CD14-positive monocyte (primary cell): ENCODE measurements around the gene ANK2. TPM values are rescaled to one million over a fixed set of nuclear protein-coding genes. Genes with fewer than 3 reads are reported as not detected.

Source experiments
- DNase-seq, 3 donors: peaks; one replicate each; pipeline ENCODE4 v3.0.0-alpha.2; 2011 to 2022
- H2AFZ ChIP-seq: 2 replicates; pipeline ENCODE4 v1.6.0; 2012; ENCODE audit warnings: mild to moderate bottlenecking, low read depth, low read length, inconsistent platforms; ENCODE audit not compliant: insufficient read depth, poor library complexity, severe bottlenecking
- H3K27ac ChIP-seq, 2 donors: 1 replicate in 1 of 2; 2 replicates in 1 of 2; pipeline ENCODE4 v1.5.1; 2012 to 2013; ENCODE audit warnings: low read length in 2 of 2, control low read depth in 1 of 2, inconsistent platforms in 1 of 2, low read depth in 1 of 2, mild to moderate bottlenecking in 1 of 2
- H3K27me3 ChIP-seq, 2 donors: one replicate each; pipeline versions ENCODE4 v1.6.0 to v1.6.1; 2011 to 2013; ENCODE audit warnings: low read length in 2 of 2; ENCODE audit not compliant: control insufficient read depth in 2 of 2, insufficient read depth in 2 of 2
- H3K36me3 ChIP-seq, 2 donors: replicated peaks in 1 of 2; 1 replicate in 1 of 2; 2 replicates in 1 of 2; pipeline versions ENCODE4 v1.5.1 to v1.6.1; 2012 to 2013; ENCODE audit warnings: low read length in 2 of 2, control low read depth in 1 of 2, inconsistent platforms in 1 of 2, mild to moderate bottlenecking in 1 of 2; ENCODE audit not compliant: insufficient read depth in 2 of 2, control insufficient read depth in 1 of 2
- H3K4me1 ChIP-seq, 2 donors: 1 replicate in 1 of 2; 2 replicates in 1 of 2; pipeline versions ENCODE4 v1.5.1 to v1.6.1; 2012 to 2013; ENCODE audit warnings: low read length in 2 of 2, control low read depth in 1 of 2, inconsistent platforms in 1 of 2, mild to moderate bottlenecking in 1 of 2, moderate library complexity in 1 of 2; ENCODE audit not compliant: insufficient read depth in 2 of 2, control insufficient read depth in 1 of 2
- H3K4me2 ChIP-seq: replicated peaks from 2 replicates; pipeline ENCODE3; 2012; ENCODE audit warnings: low read length, moderate library complexity, mild to moderate bottlenecking; ENCODE audit not compliant: poor library complexity, severe bottlenecking; ENCODE audit errors: extremely low read depth
- H3K4me3 ChIP-seq, 3 experiments: fragments of 200-600 bp in 1 of 3; sonication (generic) in 1 of 3; replicated peaks in 1 of 3; 1 replicate in 2 of 3; 2 replicates in 1 of 3; pipeline ENCODE4 v1.5.1; 2011 to 2013; ENCODE audit warnings: low read length in 3 of 3, mild to moderate bottlenecking in 3 of 3, control low read depth in 2 of 3, low read depth in 2 of 3, inconsistent platforms in 1 of 3, moderate library complexity in 1 of 3
- H3K79me2 ChIP-seq: 2 replicates; pipeline ENCODE4 v1.6.0; 2012; ENCODE audit warnings: mild to moderate bottlenecking, control low read depth, inconsistent platforms, low read length, moderate library complexity; ENCODE audit not compliant: insufficient read depth
- H3K9ac ChIP-seq: 2 replicates; pipeline ENCODE4 v1.6.0; 2017; ENCODE audit warnings: low read length, mild to moderate bottlenecking; ENCODE audit not compliant: insufficient read depth, poor library complexity, severe bottlenecking
- H3K9me3 ChIP-seq, 2 donors: replicated peaks in 1 of 2; 1 replicate in 1 of 2; 2 replicates in 1 of 2; pipeline versions ENCODE4 v1.5.1 to v1.6.1; 2012 to 2013; ENCODE audit warnings: low read length in 2 of 2, control low read depth in 1 of 2; ENCODE audit not compliant: control insufficient read depth in 1 of 2, insufficient read depth in 1 of 2
- H4K20me1 ChIP-seq: 2 replicates; pipeline ENCODE4 v1.6.0; 2012; ENCODE audit warnings: mild to moderate bottlenecking, low read length, control low read depth, moderate library complexity; ENCODE audit not compliant: insufficient read depth
- H3K27ac Mint-ChIP-seq, 7 donors: one replicate each; pipeline ENCODE4 v1.8.0; 2020; ENCODE audit warnings: mild to moderate bottlenecking in 7 of 7, mixed read lengths in 7 of 7, moderate library complexity in 6 of 7, inconsistent platforms in 2 of 7
- H3K27me3 Mint-ChIP-seq, 3 donors: one replicate each; pipeline ENCODE4 v1.8.0; 2021 to 2022; ENCODE audit warnings: low read depth in 3 of 3, mild to moderate bottlenecking in 3 of 3, mixed read lengths in 3 of 3, moderate library complexity in 3 of 3, inconsistent platforms in 1 of 3
- H3K36me3 Mint-ChIP-seq, 2 donors: one replicate each; pipeline ENCODE4 v1.8.0; 2020; ENCODE audit warnings: mixed read lengths in 2 of 2, inconsistent platforms in 1 of 2, mild to moderate bottlenecking in 1 of 2
- H3K4me1 Mint-ChIP-seq: one replicate; pipeline ENCODE4 v1.8.0; 2020; ENCODE audit warnings: mild to moderate bottlenecking, mixed read lengths
- H3K4me3 Mint-ChIP-seq, 2 donors: one replicate each; pipeline ENCODE4 v1.8.0; 2020; ENCODE audit warnings: mild to moderate bottlenecking in 2 of 2, mixed read lengths in 2 of 2, moderate library complexity in 1 of 2
- H3K9me3 Mint-ChIP-seq, 7 donors: one replicate each; pipeline ENCODE4 v1.8.0; 2020 to 2022; ENCODE audit warnings: mixed read lengths in 7 of 7, mild to moderate bottlenecking in 6 of 7, moderate library complexity in 6 of 7, inconsistent platforms in 2 of 7
- WGBS: methylation state at CpG from one replicate; pipeline ENCODE4 v1.1.5; 2013; ENCODE audit warnings: missing lambda C conversion rate; ENCODE audit not compliant: insufficient coverage; 5-methylcytosine and 5-hydroxymethylcytosine counted together
- intact Hi-C, 2 donors: fragments of 100-400 bp; cut with micrococcal nuclease; formaldehyde crosslinking; loops; one replicate each; pipeline versions ENCODE4 v1.15.0 to v1.15.1; 2023
- polyA plus RNA-seq, 3 donors: library from polyadenylated mRNA; depleted of rRNA in 1 of 3; unstranded in 2 of 3; stranded (reverse) in 1 of 3; fragments of 300-500 nt in 2 of 3; fragments of >200 nt in 1 of 3; fragmentation: Illumina TruSeq in 2 of 3; gene quantifications; 1 replicate in 2 of 3; 2 replicates in 1 of 3; pipeline ENCODE4 v1.2.3, GENCODE V29; 2012 to 2021
- TF ChIP-seq, protein P1 (sequence below): fragments of 200-600 bp; IDR thresholded peaks from one replicate; pipeline ENCODE4 v1.8.0; 2022; ENCODE audit warnings: antibody characterized with exemption, mild to moderate bottlenecking

ANK2 gene
- polyA plus RNA-seq, 3 donors = not detected

DNA sequence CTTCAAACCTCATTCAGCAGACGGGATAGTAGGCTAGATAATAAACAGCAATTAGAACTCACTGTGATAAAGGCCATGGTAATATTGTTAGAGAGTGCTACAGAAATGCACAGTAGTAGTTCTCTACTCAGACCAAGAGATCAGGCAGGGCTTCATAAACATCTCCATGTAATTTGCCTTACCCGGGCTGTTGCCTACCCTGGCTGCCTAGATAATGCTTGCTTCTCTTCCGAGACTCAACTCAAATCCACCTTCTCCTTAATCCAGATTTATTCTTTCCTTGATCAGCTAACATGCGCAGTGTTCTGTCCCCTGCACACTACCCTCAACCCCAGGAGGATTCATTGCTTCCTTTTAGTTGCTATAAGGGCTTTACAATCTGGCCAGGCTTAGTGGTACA, 21.8 kb downstream of the ANK2 start:
- Histone ChIP-seq H2AFZ (no peak overlapping the region), H3K27ac (no peak overlapping the region), H3K4me3 (no peak overlapping the region), H3K4me1 (no peaks in the 10 kb centered on the region), H4K20me1 (no peaks in the 10 kb centered on the region), H3K9me3 (no peaks in the 10 kb centered on the region), H3K27me3 (no peaks in the 10 kb centered on the region), H3K36me3 (no peaks in the 10 kb centered on the region), H3K4me2 (no peak overlapping the region), H3K79me2 (no peaks in the 10 kb centered on the region), H3K9ac (no peak overlapping the region)
- peaks cover 0 to 5% (median 2%) of the 10 kb centered on the region in 7 donors for H3K9me3 Mint-ChIP-seq
- no peaks in the 10 kb centered on the region for H3K4me1 Mint-ChIP-seq
- H3K36me3 Mint-ChIP-seq = no peaks in the 10 kb centered on the region
- WGBS = 94% methylated on average over 3 of the region's 4 CpGs
- TF ChIP-seq, protein P1, sequence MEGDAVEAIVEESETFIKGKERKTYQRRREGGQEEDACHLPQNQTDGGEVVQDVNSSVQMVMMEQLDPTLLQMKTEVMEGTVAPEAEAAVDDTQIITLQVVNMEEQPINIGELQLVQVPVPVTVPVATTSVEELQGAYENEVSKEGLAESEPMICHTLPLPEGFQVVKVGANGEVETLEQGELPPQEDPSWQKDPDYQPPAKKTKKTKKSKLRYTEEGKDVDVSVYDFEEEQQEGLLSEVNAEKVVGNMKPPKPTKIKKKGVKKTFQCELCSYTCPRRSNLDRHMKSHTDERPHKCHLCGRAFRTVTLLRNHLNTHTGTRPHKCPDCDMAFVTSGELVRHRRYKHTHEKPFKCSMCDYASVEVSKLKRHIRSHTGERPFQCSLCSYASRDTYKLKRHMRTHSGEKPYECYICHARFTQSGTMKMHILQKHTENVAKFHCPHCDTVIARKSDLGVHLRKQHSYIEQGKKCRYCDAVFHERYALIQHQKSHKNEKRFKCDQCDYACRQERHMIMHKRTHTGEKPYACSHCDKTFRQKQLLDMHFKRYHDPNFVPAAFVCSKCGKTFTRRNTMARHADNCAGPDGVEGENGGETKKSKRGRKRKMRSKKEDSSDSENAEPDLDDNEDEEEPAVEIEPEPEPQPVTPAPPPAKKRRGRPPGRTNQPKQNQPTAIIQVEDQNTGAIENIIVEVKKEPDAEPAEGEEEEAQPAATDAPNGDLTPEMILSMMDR = no peak
- DNase-seq = no peak
- intact Hi-C loops = no loop called here
- H3K27ac Mint-ChIP-seq = no peak overlapping the region
- H3K27me3 Mint-ChIP-seq = peaks cover 0 to 3% (median 0%) of the 10 kb centered on the region in 3 donors
- no peak overlapping the region for H3K4me3 Mint-ChIP-seq

DNA sequence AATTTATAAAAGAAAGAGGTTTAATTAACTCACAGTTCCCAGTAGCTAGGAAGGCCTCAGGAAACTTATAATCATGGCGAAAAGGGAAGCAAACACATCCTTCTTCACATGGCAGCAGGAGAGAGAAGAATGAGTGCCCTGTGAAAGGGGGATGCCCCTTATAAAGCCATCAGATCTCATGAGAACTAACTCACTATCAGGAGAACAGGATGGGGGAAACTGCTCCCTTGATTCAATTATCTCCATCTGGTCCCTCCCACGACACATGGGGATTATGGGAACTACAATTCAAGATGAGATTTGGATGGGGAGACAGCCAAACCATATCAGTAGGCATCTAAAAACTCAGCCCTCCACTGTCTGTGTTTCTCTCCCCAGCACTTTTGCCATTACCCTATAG, 22.4 kb downstream of the ANK2 start:
- no CpG with 5 or more reads among the region's 2 CpGs for WGBS
- Histone ChIP-seq H3K27me3 (no peaks in the 10 kb centered on the region), H3K27ac (no peak overlapping the region), H3K36me3 (no peaks in the 10 kb centered on the region), H3K9ac (no peak overlapping the region), H3K79me2 (no peaks in the 10 kb centered on the region), H3K4me3 (no peak overlapping the region), H3K4me1 (no peaks in the 10 kb centered on the region), H4K20me1 (no peaks in the 10 kb centered on the region), H3K9me3 (no peaks in the 10 kb centered on the region), H2AFZ (no peak overlapping the region), H3K4me2 (no peak overlapping the region)
- H3K4me3 Mint-ChIP-seq = no peak overlapping the region
- intact Hi-C loops = no loop called here
- no peaks in the 10 kb centered on the region for H3K4me1 Mint-ChIP-seq
- peaks cover 0 to 3% (median 0%) of the 10 kb centered on the region in 3 donors for H3K27me3 Mint-ChIP-seq
- H3K27ac Mint-ChIP-seq = no peak overlapping the region
- H3K36me3 Mint-ChIP-seq = no peaks in the 10 kb centered on the region
- TF ChIP-seq, protein P1 = no peak
- DNase-seq = no peak
- peaks cover 0 to 5% (median 2%) of the 10 kb centered on the region in 7 donors for H3K9me3 Mint-ChIP-seq
